Duodenal mucosa (tissue), 2 donors: Measurements from ENCODE around the gene OFD1.
A peak's percentile ranks its signal among the peaks of the same experiment; 100 is the strongest.

ENCODE experiments used
- H3K27ac ChIP-seq: one replicate; pipeline ENCODE4 v1.7.0; 2013; ENCODE audit warnings: low read depth, low read length
- H3K27me3 ChIP-seq, 2 donors: one replicate each; pipeline ENCODE4 v1.7.0; 2013; ENCODE audit warnings: low read length in 2 of 2, control low read depth in 1 of 2; ENCODE audit not compliant: insufficient read depth in 2 of 2, control insufficient read depth in 1 of 2
- H3K36me3 ChIP-seq, 2 donors: one replicate each; pipeline ENCODE4 v1.7.0; 2013; ENCODE audit warnings: low read length in 2 of 2, control low read depth in 1 of 2; ENCODE audit not compliant: insufficient read depth in 2 of 2, control insufficient read depth in 1 of 2
- H3K4me1 ChIP-seq, 2 donors: one replicate each; pipeline ENCODE4 v1.7.0; 2013; ENCODE audit warnings: low read length in 2 of 2, control low read depth in 1 of 2; ENCODE audit not compliant: insufficient read depth in 2 of 2, control insufficient read depth in 1 of 2
- H3K4me3 ChIP-seq, 2 donors: one replicate each; pipeline ENCODE4 v1.7.0; 2013; ENCODE audit warnings: low read length in 2 of 2, low read depth in 1 of 2
- H3K9ac ChIP-seq, 2 donors: one replicate each; pipeline ENCODE4 v1.7.0; 2013; ENCODE audit warnings: low read length in 2 of 2, low read depth in 1 of 2
- H3K9me3 ChIP-seq, 2 donors: one replicate each; pipeline ENCODE4 v1.7.0; 2013; ENCODE audit warnings: low read length in 2 of 2, control low read depth in 1 of 2; ENCODE audit not compliant: control insufficient read depth in 1 of 2

The OFD1 gene

GRCh38 chrX:13734278-13735172 lies at the start of gene OFD1, which contains the start of gene TRAPPC2:
TSS of gene OFD1 (plus strand) at chrX:13734748. CDS start at chrX:13735072, 324 bp downstream.
TSS of gene TRAPPC2 (minus strand) at chrX:13734620. CDS start at chrX:13719963, 14,657 bp downstream.
- H3K9me3 ChIP-seq, result no peaks in the 10 kb centered on the region
- H3K9ac ChIP-seq, result peak within 1 kb of the TSS; percentile 79 to 86
- H3K4me3 ChIP-seq, result peak within 1 kb of the TSS; percentile 78 to 85
- no peaks in the 10 kb centered on the region for H3K27me3 ChIP-seq
- H3K36me3 ChIP-seq, result no peaks in the 10 kb centered on the region
- peak within 1 kb of the TSS; percentile 88 for H3K27ac ChIP-seq
- H3K4me1 ChIP-seq, result peaks cover 13 to 14% of the 10 kb centered on the region in 2 donors

- Histone ChIP-seq H3K9me3 (no peaks in the 10 kb centered on the region), H3K27ac (no peak overlapping the region), H3K4me3 (no peak overlapping the region), H3K27me3 (no peaks in the 10 kb centered on the region), H3K9ac (no peak overlapping the region), H3K4me1 (no peaks in the 10 kb centered on the region), H3K36me3 (no peaks in the 10 kb centered on the region)
Measured at GRCh38 chrX:13685126-13685763, 49.3 kb upstream of the OFD1 start.

GRCh38 chrX:13687203-13687602 lies 47.3 kb upstream of the OFD1 start:
- Histone ChIP-seq H3K4me1 (peaks cover 4% of the 10 kb centered on the region in 2 donors), H3K9ac (no peak overlapping the region), H3K36me3 (no peaks in the 10 kb centered on the region), H3K27me3 (no peaks in the 10 kb centered on the region), H3K27ac (no peak overlapping the region), H3K4me3 (no peak overlapping the region), H3K9me3 (no peaks in the 10 kb centered on the region)

GRCh38 chrX:13688384-13688957 lies 46.1 kb upstream of the OFD1 start:
- H3K9me3 ChIP-seq, result no peaks in the 10 kb centered on the region
- peak overlapping the region; percentile 95 for H3K27ac ChIP-seq
- H3K9ac ChIP-seq, result peak overlapping the region; percentile 39 to 99
- H3K36me3 ChIP-seq, result no peaks in the 10 kb centered on the region
- H3K27me3 ChIP-seq, result no peaks in the 10 kb centered on the region
- H3K4me1 ChIP-seq, result peaks cover 13 to 17% of the 10 kb centered on the region in 2 donors
- H3K4me3 ChIP-seq, result peak overlapping the region; percentile 86 to 91

- Histone ChIP-seq H3K27ac (peak within 1 kb of the TSS; percentile 95), H3K4me1 (peaks cover 13 to 24% of the 10 kb centered on the region in 2 donors), H3K4me3 (peak within 1 kb of the TSS; percentile 86 to 91), H3K9ac (peak within 1 kb of the TSS; percentile 74 to 99), H3K36me3 (no peaks in the 10 kb centered on the region), H3K9me3 (no peaks in the 10 kb centered on the region), H3K27me3 (no peaks in the 10 kb centered on the region)
Measured at GRCh38 chrX:13688958-13689740, 45.4 kb upstream of the OFD1 start, which contains the start of gene RAB9A. TSS of gene RAB9A (plus strand) at chrX:13689128. CDS start at chrX:13708747, 19,619 bp downstream.

- no peaks in the 10 kb centered on the region for H3K27me3 ChIP-seq
- H3K4me3 ChIP-seq, result peak overlapping the region; percentile 86 to 91
- H3K9ac ChIP-seq, result peak overlapping the region; percentile 74 to 99
- peaks cover 13 to 29% of the 10 kb centered on the region in 2 donors for H3K4me1 ChIP-seq
- no peaks in the 10 kb centered on the region for H3K36me3 ChIP-seq
- H3K9me3 ChIP-seq, result no peaks in the 10 kb centered on the region
- H3K27ac ChIP-seq, result peak overlapping the region; percentile 95
Measured at GRCh38 chrX:13689741-13690211, 44.8 kb upstream of the OFD1 start.

- no peak overlapping the region for H3K27ac ChIP-seq
- H3K36me3 ChIP-seq, result no peaks in the 10 kb centered on the region
- no peaks in the 10 kb centered on the region for H3K27me3 ChIP-seq
- H3K9ac ChIP-seq, result peak overlapping the region in 1 of 2 donors; percentile 11
- peak overlapping the region; percentile 86 to 91 for H3K4me3 ChIP-seq
- no peaks in the 10 kb centered on the region for H3K9me3 ChIP-seq
- H3K4me1 ChIP-seq, result peaks cover 13 to 32% of the 10 kb centered on the region in 2 donors
Measured at GRCh38 chrX:13690836-13691235, 43.7 kb upstream of the OFD1 start.

- H3K9me3 ChIP-seq, result no peaks in the 10 kb centered on the region
- no peak overlapping the region for H3K4me3 ChIP-seq
- peak overlapping the region in 1 of 2 donors; percentile 18 for H3K9ac ChIP-seq
- no peaks in the 10 kb centered on the region for H3K36me3 ChIP-seq
- no peaks in the 10 kb centered on the region for H3K27me3 ChIP-seq
- no peak overlapping the region for H3K27ac ChIP-seq
- H3K4me1 ChIP-seq, result peaks cover 17 to 32% of the 10 kb centered on the region in 2 donors
Measured at GRCh38 chrX:13691841-13692371, 42.6 kb upstream of the OFD1 start.

- Histone ChIP-seq H3K9ac (peak overlapping the region in 1 of 2 donors; percentile 18), H3K27me3 (no peaks in the 10 kb centered on the region), H3K36me3 (no peaks in the 10 kb centered on the region), H3K4me3 (no peak overlapping the region), H3K27ac (no peak overlapping the region), H3K4me1 (peaks cover 17 to 41% of the 10 kb centered on the region in 2 donors), H3K9me3 (no peaks in the 10 kb centered on the region)
Measured at GRCh38 chrX:13692771-13693231, 41.7 kb upstream of the OFD1 start.
